Hematopoietic multipotent progenitor cell treated with erythropoietin and hydrocortisone succinate and interleukin-3 and kit ligand, for 17 days (in vitro differentiated cells): ENCODE measurements around the gene GNPTG.
"Not testable (repeated sequence)": the region's sequence is repeated elsewhere in the genome, so short reads cannot be mapped to it uniquely, and the experiment has no call there.

Experiments
- DNase-seq: peaks from one replicate; pipeline ENCODE4 v3.0.0-alpha.2; 2015; ENCODE audit warnings: low spot score

GNPTG gene

DNA sequence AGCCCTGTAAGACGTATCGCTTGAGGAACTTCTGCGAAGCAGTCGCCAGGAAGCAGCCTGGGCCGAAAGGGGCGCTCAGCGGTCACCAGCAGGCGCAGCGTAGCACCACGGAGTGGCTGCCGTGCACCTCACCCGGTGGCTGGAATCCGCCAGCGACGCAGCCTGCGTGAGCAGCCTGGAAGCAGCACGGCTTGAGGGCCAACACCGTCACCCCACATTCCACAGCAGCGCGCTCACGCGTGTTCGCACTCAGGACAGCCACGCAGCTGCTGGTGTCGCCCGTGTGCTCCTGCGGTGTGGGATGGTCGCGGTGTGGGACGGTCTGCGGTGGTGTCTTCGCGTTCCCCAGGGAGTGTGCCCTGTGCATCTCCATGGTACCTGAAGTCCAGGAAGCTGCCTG, 32.7 kb upstream of the GNPTG start:
- DNase-seq, result no peak

DNA sequence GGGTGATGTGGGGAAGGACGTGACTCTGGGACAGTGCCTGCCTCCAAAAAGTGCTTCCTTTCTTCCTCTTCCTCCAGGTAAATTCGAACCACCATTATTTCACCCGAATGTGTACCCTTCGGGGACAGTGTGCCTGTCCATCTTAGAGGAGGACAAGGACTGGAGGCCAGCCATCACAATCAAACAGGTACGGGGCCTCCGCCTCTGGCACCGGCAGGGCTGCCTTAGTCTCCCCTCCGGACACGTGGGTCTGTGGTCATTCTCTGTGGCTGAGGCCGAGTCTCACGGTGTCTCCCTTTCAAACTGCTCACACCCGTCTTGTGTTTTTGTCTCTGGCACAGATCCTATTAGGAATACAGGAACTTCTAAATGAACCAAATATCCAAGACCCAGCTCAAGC, 31.6 kb upstream of the GNPTG start:
- DNase-seq, result no peak

- DNase-seq, result no peak
Observed at GRCh38 chr16:1320658-1321240, 31.0 kb upstream of the GNPTG start.

- no peak for DNase-seq
Observed at GRCh38 chr16:1322407-1322806, 29.3 kb upstream of the GNPTG start.

DNA sequence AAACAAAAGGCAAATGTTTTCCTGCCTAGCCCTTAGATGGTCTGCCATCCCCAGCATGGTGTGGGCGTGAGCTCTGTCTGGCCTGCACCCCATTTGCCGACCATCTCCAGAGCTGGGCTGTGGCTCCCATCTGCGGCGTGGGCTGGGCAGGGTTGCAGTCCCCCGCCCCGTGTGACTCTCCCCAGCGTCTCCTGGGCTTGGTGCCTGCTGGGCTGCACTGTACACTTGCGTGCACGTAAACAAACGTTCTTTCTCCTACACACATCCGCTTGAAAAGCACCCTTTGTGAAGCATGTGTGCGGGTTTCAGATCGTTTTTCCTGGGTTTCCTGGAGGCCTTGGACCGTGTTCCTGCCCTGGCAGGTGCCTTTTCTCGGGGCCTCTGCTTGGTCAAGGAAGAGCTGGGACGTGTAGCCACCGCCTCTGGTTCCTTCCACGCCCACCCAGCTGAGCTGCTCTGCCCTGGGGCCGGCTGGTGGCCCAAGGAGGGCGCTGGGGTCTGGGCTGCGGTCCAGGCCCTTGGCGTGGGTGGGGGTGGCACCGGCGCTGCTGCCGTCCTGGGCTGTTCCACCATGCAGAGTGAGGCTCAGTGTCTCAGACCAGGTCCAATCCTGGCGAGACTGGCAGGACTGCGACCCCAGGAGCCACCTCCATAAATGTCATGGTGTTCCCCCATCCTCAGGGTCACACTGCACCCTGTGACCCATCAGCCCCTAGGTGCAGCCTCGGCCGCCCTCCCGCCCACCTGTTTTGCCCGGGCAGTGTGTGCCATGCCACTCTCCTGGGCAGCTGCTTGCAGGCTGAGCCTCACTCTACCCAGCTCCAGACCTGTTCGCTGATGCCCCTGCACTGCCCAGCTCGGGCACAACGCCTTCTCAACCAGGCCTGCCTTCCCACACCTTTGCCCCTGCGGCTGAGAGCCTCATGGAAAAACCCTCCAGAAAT, 28.2 kb upstream of the GNPTG start:
- DNase-seq, result no peak

- no peak for DNase-seq
Observed at GRCh38 chr16:1324286-1324826, 27.4 kb upstream of the GNPTG start.

DNA sequence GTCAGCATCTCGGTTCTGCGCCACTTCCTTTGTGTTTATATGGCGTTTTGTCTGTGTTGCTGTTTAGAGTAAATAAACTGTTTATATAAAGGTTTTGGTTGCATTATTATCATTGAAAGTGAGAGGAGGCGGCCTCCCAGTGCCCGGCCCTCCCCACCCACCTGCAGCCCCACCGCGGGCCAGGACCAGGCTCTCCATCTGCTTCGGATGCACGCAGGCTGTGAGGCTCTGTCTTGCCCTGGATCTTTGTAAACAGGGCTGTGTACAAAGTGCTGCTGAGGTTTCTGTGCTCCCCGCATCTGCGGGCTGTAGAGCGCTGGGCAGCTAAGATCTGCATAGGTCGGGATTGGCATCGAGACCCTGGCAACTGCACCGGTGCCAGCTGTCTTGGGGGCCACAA, 26.5 kb upstream of the GNPTG start:
- DNase-seq, result no peak

GRCh38 chr16:1325673-1326371, 25.9 kb upstream of the GNPTG start:
- no peak for DNase-seq

DNA sequence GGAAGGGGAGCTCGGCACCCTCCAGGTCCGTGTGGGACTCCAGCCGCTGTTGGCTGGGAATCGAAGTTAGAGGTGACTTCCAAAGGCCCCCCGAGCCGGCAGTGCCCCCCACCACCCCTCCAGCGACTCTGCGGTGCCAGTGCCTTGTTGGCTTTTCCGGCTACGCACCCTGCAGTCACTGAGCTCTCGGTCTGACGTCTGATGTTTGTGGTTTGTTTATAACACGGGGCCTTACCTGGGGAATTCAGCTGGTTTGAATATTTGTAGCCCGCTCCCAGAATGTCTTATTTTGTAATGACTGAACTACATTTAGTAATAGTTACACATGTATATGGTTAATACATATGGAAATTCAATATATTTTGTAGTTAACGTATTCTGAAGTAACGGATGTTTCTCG, 25.3 kb upstream of the GNPTG start:
- no peak for DNase-seq

GRCh38 chr16:1326946-1327618, 24.6 kb upstream of the GNPTG start:
- no peak for DNase-seq

- no peak for DNase-seq
Observed at GRCh38 chr16:1327619-1327947, 24.1 kb upstream of the GNPTG start.

- not testable (repeated sequence) for DNase-seq
Observed at GRCh38 chr16:1328136-1328535, 23.6 kb upstream of the GNPTG start.

DNA sequence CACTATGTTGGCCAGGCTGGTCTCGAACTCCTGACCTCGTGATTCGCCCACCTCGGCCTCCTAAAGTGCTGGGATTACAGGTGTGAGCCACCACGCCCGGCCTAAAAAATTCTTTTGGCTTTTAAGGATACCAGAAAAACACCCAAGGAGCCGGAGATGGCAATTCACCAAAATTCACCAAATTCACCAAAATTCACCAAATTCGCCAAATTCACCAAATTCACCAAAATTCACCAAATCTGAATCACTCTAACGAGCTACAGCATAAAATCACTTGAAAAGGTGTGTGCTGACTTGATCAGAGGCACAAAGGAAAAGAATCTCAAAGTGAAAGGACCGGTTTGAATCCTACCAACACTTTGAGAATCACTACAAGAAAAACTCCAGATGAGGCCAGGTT, 22.8 kb upstream of the GNPTG start:
- DNase-seq, result not testable (repeated sequence)

DNA sequence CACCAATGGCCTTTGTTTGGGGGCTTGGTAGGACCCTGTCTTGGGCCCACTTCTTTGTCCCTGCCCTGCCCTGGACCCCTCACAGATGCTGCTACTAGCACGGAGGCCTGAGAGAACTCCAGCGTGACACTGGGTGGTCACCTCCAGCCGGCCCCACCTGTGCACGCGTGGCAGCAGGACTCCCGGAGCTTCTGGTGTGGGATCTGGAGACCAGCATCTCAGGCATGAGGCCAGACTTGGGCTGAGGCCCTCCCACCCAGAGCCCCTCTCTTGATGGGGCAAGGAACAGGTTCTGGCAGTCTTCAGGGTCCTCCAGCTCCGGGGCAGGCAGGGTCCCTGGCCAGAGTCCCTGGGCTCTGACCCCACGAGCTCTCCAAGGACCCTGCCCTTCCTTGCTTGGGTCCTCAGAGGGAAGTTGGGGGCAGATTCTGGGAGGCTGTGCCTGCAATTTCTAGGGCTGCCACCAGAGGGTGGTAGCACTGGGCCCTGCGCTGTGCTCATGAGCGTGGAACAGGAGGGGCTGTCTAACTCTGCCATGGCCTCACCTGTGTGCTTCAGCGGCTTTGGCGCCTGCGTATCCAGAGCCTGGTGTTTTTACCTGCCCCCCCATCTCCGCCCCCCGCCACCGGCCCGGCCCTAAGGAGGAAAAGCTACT, 21.3 kb upstream of the GNPTG start:
- peak; percentile 39 for DNase-seq

DNA sequence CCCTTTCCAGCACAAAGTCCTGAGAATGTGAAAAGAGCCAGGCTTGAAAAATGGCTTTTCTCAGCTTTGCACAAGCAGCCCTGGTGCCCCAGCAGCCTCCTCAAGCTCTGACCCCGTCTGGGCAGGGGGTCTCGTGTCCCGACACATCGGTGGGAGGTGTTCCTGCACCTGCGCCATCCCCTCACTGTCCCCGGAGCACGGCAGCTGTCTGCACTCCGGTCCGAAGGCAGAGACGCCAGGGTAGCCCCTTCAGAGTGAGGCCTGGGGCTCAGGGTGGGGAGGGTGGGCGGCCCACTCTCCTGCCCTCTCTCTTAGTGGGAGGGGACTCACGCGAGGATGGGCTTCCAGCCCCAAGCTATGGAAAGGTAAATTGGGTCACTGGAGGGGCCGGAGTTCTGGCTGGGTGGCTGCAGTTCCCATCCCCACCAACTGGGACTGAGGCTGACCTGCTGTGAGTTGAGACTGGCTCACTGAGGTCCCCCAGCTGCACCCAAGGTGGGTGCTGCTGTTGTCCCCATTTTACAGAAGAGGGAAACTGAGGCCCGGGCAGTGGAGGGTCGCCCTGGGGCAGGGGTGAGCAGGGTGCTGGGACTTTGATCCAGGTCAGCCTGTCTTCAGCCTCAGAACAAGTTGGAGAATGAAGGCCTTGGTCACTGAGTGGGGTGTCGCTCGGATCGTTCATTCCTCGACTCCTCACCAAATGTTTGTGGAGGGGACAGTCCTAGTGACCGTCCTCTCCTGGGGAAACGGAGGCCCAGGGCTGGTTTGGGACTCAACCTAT, 20.6 kb upstream of the GNPTG start:
- DNase-seq, result no peak

GRCh38 chr16:1331712-1332617, 19.8 kb upstream of the GNPTG start:
- DNase-seq, result no peak

GRCh38 chr16:1332618-1333148, 19.0 kb upstream of the GNPTG start:
- DNase-seq, result no peak

- DNase-seq, result no peak
Observed at GRCh38 chr16:1333149-1333812, 18.4 kb upstream of the GNPTG start, which contains the start of gene BAIAP3. BAIAP3 (plus strand) TSS chr16:1333645; CDS start chr16:1338550, 4,905 bp downstream.
